ENCODE measurements around the gene NXF1. TPM values are rescaled to one million over a fixed set of nuclear protein-coding genes. Genes with fewer than 3 reads are reported as not detected.

Gene NXF1
- total RNA-seq, 3 donors from 2014 or later, result 74.9 to 89.3 (median 76.4) TPM

- Histone ChIP-seq H3K9me3 (no peaks in the 10 kb centered on the region), H3K4me1 (peaks cover 6 to 7% of the 10 kb centered on the region in 2 donors), H3K27ac (peak overlapping the region; percentile 94 to 96), H3K4me3 (peak overlapping the region; percentile 97 to 100 (median 99)), H3K36me3 (no peaks in the 10 kb centered on the region), H3K27me3 (no peaks in the 10 kb centered on the region)
- intact Hi-C loops (cut with DNase I; ENCODE audit: low total_unique reads), result loop anchor here (5.0 to 10.0 kb wide), 3 partner anchors 48 to 1596 kb away; partner anchors contain the start of genes STX5, TEX54 and WDR74
- TF ChIP-seq CTCF (IDR thresholded peaks at IDR 0.05) (peak; percentile 93 to 97 (median 95)), POLR2A (IDR thresholded peaks at IDR 0.05) (no peak), POLR2AphosphoS5 (IDR thresholded peaks at IDR 0.05) (peak in 2 of 3 donors; percentile 21 to 59)
- peak; percentile 86 to 91 for DNase-seq (ENCODE audit: low spot score in 2 of 2)
These were observed 18.8 kb downstream of the NXF1 start for GRCh38 chr11:62786318-62787004.

- Histone ChIP-seq H3K4me3 (no peak overlapping the region), H3K36me3 (no peaks in the 10 kb centered on the region), H3K4me1 (peaks cover 0 to 7% of the 10 kb centered on the region in 2 donors), H3K27ac (no peak overlapping the region), H3K27me3 (no peaks in the 10 kb centered on the region), H3K9me3 (no peaks in the 10 kb centered on the region)
- no peak for DNase-seq (ENCODE audit: low spot score in 2 of 2)
- intact Hi-C loops (cut with DNase I; ENCODE audit: low total_unique reads), result loop anchor here (10.0 kb wide), 2 partner anchors 52 to 82 kb away; partner anchors contain the start of genes STX5, TEX54 and WDR74
- TF ChIP-seq POLR2AphosphoS5 (IDR thresholded peaks at IDR 0.05), result no peak
- no peak for TF ChIP-seq POLR2A (IDR thresholded peaks at IDR 0.05)
- TF ChIP-seq CTCF (IDR thresholded peaks at IDR 0.05), result no peak
These were observed 22.5 kb downstream of the NXF1 start for GRCh38 chr11:62782753-62783152.

GRCh38 chr11:62778441-62778840 is 26.8 kb downstream of the NXF1 start:
- no peaks in the 10 kb centered on the region for H3K36me3 ChIP-seq
- no peaks in the 10 kb centered on the region for H3K27me3 ChIP-seq
- no peak overlapping the region for H3K4me3 ChIP-seq
- TF ChIP-seq POLR2AphosphoS5 (IDR thresholded peaks at IDR 0.05), result no peak
- TF ChIP-seq CTCF (IDR thresholded peaks at IDR 0.05), result no peak
- no peak for TF ChIP-seq POLR2A (IDR thresholded peaks at IDR 0.05)
- no peak for DNase-seq (ENCODE audit: low spot score in 2 of 2)
- no peaks in the 10 kb centered on the region for H3K4me1 ChIP-seq
- no peak overlapping the region for H3K27ac ChIP-seq
- intact Hi-C loops (cut with DNase I; ENCODE audit: low total_unique reads), result no loop called here
- no peaks in the 10 kb centered on the region for H3K9me3 ChIP-seq

GRCh38 chr11:62777389-62777788 is 27.9 kb downstream of the NXF1 start:
- no peaks in the 10 kb centered on the region for H3K36me3 ChIP-seq
- TF ChIP-seq POLR2A (IDR thresholded peaks at IDR 0.05), result no peak
- TF ChIP-seq POLR2AphosphoS5 (IDR thresholded peaks at IDR 0.05), result no peak
- TF ChIP-seq CTCF (IDR thresholded peaks at IDR 0.05), result no peak
- intact Hi-C loops (cut with DNase I; ENCODE audit: low total_unique reads), result no loop called here

GRCh38 chr11:62775646-62776045 is 29.6 kb downstream of the NXF1 start:
- H3K27me3 ChIP-seq, result no peaks in the 10 kb centered on the region
- no peaks in the 10 kb centered on the region for H3K9me3 ChIP-seq
- H3K27ac ChIP-seq, result no peak overlapping the region
- no peak overlapping the region for H3K4me3 ChIP-seq
- intact Hi-C loops (cut with DNase I; ENCODE audit: low total_unique reads), result no loop called here
- no peaks in the 10 kb centered on the region for H3K36me3 ChIP-seq
- no peak for TF ChIP-seq POLR2AphosphoS5 (IDR thresholded peaks at IDR 0.05)
- TF ChIP-seq POLR2A (IDR thresholded peaks at IDR 0.05), result no peak
- no peak for TF ChIP-seq CTCF (IDR thresholded peaks at IDR 0.05)
- no peak for DNase-seq (ENCODE audit: low spot score in 2 of 2)
- H3K4me1 ChIP-seq, result peaks cover 0 to under 1% of the 10 kb centered on the region in 2 donors

More at GRCh38 chr11:62777389-62777788, 27.9 kb downstream of the NXF1 start:
- Histone ChIP-seq H3K4me3 (no peak overlapping the region), H3K27me3 (no peaks in the 10 kb centered on the region), H3K9me3 (no peaks in the 10 kb centered on the region), H3K4me1 (no peaks in the 10 kb centered on the region), H3K27ac (no peak overlapping the region)
- DNase-seq (ENCODE audit: low spot score in 2 of 2), result no peak

Measured in breast epithelium (tissue), 4 donors.